ENCODE data around the gene CD2AP.
"Not testable (repeated sequence)": the region's sequence is repeated elsewhere in the genome, so short reads cannot be mapped to it uniquely, and the experiment has no call there.

Gene CD2AP

DNA sequence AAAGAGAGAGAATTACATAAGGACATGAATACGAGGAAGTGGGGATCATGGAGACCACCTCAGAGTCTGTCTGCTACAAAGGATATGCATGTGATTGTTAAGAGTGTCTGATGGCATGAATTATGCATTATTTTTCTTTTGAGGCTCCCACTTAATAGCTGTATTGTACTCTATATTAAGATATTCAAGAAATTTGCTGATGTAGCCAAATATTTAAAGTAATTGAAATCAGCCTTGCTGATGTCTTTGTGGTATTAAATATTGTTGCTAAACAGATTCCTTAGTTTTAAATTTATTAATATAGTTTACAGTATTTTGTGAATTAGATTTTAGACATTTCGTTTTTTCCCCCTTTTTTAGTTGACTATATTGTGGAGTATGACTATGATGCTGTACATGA lies 25.3 kb downstream of the CD2AP start:
- DNase-seq = no peak

DNA sequence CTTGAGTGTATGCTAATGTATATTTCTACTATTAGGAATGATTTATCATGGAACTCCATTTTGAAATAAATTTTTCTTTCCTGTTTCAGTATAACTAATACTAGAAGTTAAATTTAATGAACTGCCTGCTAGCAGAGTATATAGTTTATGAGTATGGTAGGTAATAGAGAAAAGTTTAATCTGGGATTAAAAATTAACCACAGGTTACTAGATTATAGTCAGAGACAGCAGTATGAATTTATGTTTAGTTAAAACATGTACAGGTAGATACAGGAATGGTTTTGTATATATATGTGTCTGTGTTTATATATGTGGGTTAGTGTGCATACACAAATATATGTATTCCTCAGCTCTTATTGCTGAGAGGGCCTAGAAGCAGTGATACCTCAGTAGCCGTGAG lies 32.3 kb downstream of the CD2AP start:
- no peak for DNase-seq

DNA sequence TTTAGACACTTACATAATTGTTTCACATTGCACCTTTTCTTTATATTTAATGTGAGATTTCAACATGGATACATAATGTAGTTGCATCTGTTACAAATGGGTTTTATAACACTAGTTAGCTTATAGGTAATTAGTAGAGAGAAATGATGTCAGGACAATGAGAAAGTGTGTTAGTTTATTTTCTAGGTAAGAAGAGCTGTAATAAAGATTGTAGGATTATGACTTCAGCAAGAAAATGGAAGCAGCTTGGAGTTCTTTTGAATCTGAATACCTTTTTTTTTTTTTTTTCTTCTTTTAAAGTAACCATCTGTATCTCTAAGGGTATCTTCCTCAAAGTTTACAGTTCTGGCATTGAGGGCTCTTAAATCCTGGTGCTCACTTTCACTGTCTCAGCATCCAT lies 35.3 kb downstream of the CD2AP start:
- DNase-seq = no peak

DNA sequence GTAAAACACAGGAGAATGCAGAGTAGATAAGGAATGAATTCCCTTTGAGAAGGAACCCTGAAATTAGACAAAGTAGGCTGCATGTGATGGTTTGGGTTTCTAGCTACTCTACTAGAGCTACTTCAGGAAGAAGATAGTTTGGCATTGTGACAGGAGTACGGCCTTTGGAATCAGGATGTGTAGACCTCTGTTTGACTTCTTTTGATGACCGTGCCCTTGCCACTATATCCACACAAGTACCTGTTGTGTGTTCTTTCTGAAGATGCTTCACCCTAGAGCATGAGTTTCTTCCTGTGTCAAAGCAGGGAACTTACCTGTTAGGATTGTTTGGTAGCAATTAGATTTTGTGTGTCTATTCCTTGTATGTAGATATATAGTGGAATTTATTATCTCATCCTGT lies 41.7 kb downstream of the CD2AP start:
- DNase-seq = no peak

DNA sequence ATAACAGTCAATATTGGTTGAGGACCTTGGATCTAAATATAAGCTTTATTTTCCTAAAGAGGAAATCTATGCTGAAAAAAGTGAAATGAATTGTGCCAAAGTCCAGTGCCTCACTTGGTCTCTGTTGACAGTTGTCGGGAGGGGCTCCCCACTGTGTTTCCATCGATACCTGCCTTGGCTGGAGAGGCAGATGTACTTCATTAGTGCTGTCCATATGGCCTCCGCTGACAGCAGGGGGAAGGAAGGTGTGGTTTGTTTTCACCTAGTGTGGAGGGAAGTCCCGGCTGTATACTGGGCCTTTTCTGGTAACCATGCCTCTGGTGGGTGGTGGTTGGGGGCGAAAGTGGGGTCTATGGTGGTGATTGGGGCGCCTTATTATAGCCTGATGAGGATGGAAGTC lies 42.7 kb downstream of the CD2AP start:
- DNase-seq = no peak

DNA sequence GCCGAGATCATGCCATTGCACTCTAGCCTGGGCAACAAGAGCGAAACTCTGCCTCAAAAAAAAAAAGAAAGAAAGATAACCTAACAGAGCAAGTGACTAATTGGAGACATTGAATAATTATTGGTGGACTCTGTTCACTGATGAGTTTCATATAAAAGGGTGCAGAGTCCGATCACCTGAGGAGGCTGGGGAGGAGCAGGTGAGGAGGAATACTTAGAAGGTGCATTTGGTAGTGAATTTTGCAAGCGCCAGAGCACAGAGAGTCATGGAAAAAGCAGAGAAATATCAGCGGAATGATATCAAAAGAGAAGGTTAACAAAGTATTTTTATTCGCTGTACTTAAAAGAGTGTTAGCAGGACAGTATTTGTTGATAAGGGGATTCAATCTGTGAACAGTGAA lies 44.4 kb downstream of the CD2AP start:
- no peak for DNase-seq

DNA sequence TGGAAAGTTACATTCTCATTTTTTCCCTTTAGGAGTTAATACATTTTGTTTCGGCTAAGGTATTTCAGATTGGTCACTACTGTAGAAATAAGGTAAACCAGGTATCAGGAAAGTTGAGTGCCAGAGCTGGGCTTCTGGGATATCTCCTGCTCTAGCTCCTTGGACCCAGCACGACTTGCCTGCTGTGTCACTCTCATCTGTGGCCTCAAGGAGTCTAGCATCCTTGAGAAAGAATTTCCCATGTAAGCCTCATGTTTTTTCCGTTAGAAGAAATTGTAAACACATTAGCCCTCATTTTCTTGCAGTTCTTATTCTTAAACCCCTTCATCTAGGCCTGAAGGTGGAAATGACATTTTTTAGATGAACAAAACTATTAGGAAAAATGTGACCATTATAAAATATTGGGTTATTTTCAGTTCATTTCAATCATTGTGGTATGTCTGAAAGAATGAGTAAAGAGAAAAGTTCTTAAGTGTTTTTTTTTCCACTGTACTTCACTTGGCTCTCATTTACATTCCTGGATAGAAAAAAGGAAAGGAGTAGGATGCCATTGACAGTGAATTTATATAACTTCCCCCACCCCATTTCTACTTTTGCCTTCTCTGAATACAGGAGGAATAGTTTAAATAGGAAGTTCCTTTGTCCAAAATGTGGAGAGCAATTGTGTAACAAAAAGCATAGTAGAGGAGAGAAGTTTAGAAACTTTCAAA lies 46.7 kb downstream of the CD2AP start:
- DNase-seq = no peak

DNA sequence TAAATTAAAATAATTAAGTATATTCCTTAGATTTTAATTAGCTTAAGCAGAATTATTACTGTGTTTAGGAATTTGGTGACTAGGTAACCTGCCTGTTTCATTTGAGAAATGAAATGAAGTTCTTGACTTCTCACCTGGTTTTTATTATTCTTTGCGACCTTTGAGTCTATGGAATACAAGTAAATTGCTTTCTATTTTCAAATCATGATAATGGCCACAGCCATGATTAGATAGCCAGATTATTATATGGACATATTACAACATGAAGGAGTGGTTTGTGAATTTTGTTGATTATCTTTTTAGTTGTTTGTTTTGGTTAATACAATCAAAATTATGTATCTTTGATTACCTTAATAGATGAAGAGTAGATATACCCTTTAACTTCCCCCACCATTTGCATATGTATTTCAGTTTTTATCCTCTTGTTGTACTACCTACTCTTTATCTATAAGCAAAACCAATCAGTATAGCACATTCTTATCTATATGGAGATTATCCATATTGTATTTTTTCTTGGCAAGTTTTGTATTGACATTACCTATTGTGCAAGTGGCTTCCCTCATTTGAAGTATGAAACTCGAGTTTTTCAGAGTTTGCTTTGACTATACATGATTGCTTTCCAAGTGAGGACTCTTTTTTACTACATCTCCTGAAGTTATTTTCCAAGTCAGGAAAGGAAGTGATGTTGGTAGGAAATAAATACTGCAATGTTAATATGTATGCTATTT lies 47.9 kb downstream of the CD2AP start:
- no peak for DNase-seq

DNA sequence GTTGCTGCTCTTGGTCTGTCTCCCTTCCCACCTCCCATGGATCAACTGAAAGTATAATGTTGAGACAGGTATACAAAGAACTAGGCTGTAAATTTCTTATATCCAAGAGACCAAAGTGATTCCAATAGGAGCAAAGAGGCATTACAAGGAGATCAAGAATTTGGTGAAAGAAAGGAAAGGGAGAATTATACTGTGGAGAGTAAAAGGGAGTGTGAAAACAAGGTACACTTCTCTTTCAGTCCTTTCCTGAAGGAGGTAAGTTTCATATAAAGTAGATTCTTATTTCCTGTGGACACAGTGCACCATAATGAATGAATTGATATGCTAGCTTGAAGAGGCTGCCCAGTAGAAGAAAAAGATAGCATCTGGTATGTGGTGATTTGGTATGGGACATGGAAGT lies 49.7 kb downstream of the CD2AP start:
- no peak for DNase-seq

DNA sequence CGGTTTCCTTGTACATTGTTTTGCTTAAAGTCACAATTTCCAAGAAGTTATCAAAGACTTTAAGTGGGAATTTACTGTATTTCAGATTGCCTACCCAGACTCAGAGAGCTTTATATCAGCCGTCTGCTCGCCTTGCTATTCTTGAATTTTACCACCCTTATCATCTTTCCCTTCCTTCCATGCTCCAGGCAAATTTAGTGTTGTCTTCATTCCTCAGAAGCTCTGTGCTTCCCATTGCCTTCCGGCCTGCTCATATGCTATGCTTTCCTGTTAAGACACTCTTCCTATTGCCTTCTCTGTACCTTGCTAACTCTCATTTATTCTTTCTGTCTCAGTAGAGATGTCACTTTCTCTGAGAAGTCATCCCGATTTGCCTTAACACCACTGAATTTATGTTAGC lies 52.1 kb downstream of the CD2AP start:
- DNase-seq = no peak

DNA sequence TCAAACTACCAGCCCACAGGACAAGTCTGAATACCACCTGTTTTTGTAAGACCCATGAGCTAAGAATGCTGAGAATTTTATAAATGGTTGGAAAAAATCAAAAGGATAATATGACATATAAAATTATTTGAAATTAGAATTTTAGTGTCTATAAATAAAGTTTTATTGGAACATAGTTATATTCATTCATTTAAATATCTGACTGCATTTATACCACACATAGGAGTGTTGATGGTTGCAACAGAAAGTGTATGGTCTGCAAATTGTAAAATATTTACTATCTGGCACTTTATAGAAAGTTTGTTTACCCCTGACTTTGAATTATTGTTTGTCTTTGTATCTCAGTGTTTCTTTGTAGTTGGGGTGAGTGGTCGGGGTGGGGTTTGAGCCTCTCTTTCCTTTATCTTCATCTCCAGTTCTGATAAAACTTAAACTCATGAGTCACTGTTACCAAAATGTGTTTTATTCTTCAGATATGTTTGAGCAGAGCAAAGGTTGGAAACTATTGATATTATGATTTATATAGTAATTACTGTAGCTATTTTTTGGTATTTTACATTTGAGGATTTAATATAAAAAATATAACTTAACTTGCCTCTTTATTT lies 55.5 kb downstream of the CD2AP start:
- no peak for DNase-seq

DNA sequence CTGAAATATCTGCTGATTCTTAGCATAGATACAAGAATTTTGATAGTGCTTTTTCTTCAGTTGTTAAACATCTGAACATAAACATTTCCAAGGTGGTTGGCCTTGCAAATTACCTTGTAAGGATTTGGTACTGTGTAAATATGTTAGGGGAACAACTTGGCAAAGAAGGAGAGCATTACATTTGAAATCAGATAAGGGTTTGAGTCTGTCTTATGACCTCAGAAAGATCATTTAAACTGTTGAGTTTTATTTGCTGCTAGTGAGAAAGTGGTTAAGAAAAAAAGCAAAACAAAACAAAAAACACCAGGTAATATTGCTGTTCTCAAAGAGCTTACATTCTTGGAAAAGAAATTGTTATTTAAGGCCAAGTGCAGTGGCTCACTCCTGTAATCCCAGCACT lies 56.5 kb downstream of the CD2AP start:
- no peak for DNase-seq

DNA sequence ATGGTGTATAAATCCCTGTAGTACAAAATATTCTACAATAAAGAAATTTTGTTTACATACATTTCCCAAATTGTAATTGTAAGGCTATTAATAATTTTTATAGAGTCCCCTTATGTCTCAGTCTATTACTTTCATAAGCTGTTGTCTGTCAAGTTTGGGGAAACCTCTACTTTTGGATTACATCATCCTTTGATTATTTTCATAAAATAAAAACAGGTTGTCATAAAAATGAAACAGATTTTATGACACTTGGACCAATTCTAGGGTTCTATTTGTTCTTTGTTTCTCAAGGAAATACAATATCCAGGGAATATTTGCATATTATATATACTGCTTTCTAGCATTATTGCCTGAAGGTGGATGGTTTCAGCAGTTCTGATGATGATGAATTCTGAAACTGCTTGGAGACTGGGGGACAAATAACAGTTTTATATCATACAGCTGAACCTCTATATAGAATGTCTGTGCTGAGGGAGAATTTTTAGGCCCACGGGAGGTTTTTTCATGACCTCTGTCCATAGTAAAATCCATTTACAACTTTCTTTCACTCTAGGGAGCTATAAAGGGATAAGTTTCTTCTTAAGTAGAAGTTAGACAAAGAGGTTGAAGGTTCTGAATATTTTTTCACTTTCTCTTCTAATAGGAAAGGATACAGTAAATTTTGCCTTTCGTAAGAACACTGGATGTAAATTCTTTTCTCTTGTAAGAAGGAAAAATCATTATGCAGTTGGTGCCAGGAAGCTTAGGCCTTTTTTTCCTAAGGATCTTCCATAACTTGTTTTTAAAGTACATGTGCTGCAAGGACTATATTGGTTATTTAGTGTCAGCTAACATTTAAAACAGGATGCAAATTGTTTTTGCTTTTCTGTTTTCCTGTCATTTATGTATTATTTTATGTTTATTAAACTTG lies 58.0 kb downstream of the CD2AP start:
- no peak for DNase-seq

DNA sequence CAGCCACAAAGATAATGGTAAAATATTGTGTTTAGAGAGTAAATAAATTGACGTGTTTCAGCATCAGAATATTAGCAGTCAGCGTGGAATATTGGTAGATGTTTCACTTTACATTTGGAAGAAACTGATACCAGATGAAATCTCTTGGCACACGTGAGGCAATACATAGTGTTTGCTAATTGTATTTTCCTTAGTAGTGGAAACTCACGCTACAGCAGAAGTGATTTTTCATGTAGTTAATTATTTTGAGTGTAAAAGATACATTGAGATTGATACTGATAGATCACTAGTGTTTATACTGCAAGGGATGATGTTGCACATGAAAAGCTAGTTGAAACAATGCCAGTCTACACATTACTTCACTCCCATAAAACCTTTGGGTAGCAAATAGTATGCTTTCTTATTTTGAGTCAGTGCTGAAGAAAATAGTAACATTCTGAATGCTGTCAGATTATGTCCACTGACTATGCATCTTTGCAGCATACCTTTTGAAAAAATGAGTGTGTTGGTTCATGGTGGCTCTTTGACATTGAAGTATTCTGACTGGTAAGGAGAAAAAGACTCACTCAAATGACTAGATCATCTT lies 59.3 kb downstream of the CD2AP start:
- no peak for DNase-seq

DNA sequence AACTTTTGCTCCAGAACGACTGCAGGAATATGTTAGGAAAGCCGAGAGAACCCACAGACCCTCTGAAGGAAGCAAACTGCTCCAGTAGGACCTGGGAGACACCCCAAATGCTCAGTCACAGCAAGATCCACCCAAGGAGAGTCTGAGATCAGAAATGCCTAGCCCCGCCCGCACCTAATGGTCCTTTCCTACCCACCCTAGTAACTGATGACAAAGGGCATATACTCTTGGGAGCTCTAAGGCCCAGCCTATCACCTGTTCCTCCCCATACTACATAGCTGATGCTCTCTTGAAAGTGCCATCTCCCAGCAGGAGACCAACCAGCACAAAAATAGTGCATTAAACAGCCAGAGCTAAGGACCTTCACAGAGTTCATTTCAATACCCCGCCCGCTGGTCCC lies 67.6 kb downstream of the CD2AP start:
- DNase-seq = no peak

DNA sequence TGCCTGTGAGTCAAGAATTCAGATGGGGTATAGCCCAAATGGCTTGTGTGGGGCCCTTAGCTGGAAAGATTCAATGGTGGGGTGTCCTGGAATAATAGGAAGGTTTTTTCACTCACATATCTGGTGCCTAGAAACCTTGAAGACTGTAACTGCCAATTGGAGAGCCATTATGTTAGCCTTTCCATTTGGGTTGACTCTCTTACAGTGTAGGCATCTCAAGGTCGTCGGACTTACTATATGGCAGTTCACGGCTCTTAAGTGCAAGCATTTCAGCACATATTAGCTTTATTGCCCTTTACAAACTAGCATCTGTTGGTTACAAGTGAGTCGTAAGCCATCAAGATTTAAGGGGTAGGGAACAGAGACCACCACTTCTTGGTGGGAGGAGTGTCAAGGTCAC lies 74.1 kb downstream of the CD2AP start:
- DNase-seq = no peak

DNA sequence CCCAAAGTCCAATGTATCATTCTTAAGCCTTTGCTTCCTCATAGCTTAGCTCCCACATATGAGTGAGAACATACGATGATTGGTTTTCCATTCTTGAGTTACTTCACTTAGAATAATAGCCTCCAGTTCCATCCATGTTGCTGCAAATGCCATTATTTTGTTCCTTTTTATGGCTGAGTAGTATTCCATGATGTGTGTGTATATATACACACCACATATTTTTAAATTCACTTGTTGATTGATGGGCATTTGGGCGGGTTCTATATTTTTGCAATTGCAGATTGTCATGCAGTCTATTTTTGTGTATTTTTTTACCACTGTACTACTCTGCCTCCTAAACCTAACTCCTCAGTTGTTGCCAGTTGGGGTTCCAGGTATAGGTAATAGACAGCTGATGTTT lies 74.7 kb downstream of the CD2AP start:
- DNase-seq = no peak

DNA sequence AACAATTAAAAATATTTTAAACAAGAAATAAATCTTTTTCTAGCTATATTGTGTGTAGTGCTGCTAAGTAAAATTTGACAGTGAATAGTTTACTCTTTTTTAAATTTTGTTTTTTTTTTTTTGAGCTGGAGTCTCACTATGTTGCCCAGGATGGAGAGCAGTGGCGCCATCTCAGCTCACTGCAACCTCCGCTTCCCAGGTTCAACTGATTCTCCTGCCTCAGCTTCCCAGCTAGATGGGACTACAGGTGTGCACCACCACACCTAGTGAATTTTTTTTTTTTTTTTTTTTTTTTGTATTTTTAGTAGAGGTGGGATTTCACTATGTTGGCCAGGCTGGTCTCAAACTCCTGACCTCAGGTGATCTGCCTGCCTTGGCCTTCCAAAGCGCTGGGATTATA lies 75.7 kb downstream of the CD2AP start:
- not testable (repeated sequence) for DNase-seq

DNA sequence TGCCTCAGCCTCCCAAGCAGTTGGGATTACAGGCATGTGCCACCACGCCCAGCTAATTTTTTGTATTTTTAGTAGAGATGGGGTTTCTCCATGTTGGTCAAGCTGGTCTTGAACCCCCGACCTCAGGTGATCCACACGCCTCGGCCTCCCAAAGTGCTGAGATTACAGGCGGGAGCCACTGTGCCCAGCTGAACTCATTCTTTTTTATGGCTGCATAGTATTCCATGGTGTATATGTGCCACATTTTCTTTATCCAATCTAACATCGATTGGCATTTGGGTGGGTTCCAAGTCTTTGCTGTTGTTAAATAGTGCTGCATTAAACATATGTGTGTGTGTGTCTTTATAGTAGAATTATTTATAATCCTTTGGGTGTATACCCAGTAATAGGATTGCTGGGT lies 78.9 kb downstream of the CD2AP start:
- not testable (repeated sequence) for DNase-seq

DNA sequence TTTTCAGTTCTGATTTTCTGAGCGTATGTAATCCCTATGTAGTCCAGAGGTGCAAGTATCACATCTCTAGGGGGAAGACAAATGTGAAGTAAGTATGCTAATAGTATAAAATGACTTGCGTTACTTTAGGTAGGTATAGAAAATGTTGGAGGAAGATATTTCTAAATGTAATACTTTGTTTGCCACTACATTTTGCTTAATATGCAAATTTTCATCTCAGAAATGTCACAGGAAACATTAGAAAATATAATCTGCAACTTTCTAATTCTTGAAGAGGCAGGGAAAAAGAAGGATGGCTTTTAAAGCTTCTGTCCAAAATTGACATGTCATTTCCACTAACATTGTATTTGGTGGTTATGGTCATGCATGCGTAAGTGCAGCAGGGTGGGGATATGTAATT lies 85.6 kb downstream of the CD2AP start:
- no peak for DNase-seq

DNA sequence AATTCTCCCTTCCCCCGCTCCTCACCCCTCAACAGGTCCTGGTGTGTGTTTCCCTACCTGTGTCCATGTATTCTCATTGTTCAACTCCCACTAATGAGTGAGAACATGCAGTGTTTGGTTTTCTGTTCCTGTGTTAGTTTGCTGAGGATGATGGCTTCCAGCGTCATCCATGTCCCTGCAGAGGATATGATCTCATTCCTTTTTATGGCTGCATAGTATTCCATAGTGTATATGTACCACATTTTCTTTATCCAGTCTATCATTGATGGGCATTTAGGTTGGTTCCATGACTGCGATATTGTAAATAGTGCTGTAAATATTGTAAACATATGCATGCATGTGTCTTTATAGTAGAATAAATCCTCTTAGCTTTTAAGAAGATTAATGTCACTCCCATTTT lies 89.0 kb downstream of the CD2AP start:
- DNase-seq = not testable (repeated sequence)

DNA sequence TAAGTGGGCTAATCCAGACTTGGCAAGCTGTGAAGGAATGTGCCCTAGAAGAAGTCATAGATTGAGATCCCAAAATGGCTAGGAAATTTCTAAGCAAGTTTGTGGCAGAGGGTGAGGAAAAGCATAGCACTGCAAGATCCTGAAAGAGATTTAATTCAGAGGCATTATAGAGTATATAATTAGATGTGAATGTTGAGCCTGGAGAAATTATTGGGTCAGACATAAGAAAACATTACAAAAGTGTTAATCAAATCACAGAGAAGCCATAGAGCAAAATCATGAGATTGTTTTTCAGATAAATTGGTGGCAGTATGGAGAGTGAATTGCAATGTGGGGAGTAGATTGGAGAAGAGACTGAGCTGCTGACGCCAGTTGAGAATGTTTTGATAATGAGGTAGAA lies 90.0 kb downstream of the CD2AP start:
- DNase-seq = no peak

DNA sequence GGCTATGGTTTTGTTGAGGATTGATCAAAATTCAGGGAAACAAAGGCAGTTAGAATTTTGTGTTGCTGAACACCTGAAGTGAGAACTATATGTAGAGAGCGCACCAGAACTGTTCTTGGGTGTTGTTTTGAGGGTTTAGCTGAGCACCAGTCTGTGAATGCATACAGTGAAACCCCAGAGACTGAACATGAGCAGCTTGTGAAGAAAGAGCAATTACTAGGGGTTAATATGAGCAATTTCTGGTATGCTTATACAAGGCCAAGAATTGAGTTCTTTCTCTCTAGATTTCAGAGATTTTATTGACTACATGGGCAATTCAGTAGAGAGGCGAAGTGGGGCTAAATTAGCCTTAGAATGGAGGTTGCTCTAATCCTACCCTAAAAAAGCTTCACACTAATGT lies 93.9 kb downstream of the CD2AP start:
- no peak for DNase-seq

All from NCI-H1694 treated with DMSO at 0.1 percent for 48 hours (cell line).